Adrenal gland (tissue), 12 donors: ENCODE data around the gene DCTPP1. TPM values are rescaled to one million over a fixed set of nuclear protein-coding genes. Genes with fewer than 3 reads are reported as not detected.
A peak's percentile ranks its signal among the peaks of the same experiment; 100 is the strongest.

ENCODE experiments used
- DNase-seq, 7 donors: peaks; one replicate each; pipeline ENCODE4 v3.0.0-alpha.2; 2019 to 2020
- H3K27ac ChIP-seq, 5 donors: fragments of 200-600 bp; sonication (generic) in 4 of 5; 1 replicate in 3 of 5; 2 replicates in 2 of 5; pipeline versions ENCODE4 v1.5.1 to v1.8.0; 2016 to 2020; ENCODE audit warnings: mild to moderate bottlenecking in 1 of 5
- H3K27me3 ChIP-seq: fragments of 200-600 bp; 2 replicates; pipeline ENCODE4 v1.8.0; 2021
- H3K36me3 ChIP-seq, 2 donors: fragments of 200-600 bp; replicated peaks in 1 of 2; 1 replicate in 1 of 2; 2 replicates in 1 of 2; pipeline versions ENCODE4 v1.5.1 to v1.8.0; 2018 to 2022
- H3K4me1 ChIP-seq, 2 donors: fragments of 200-600 bp; replicated peaks in 1 of 2; 1 replicate in 1 of 2; 2 replicates in 1 of 2; pipeline versions ENCODE4 v1.5.1 to v1.8.0; 2018 to 2021
- H3K4me3 ChIP-seq, 4 donors: fragments of 200-600 bp; sonication (generic) in 3 of 4; one replicate each; pipeline ENCODE4 v1.5.1; 2016 to 2018
- H3K9me3 ChIP-seq, 3 donors: fragments of 200-600 bp; sonication (generic) in 1 of 3; replicated peaks in 1 of 3; 1 replicate in 2 of 3; 2 replicates in 1 of 3; pipeline versions ENCODE4 v1.5.1 to v1.8.0; 2016 to 2021
- POLR2A ChIP-seq, 2 donors: fragments of 450-650 bp; IDR thresholded peaks; one replicate each; pipeline ENCODE4 v1.6.1; 2017; ENCODE audit warnings: antibody characterized with exemption in 2 of 2, mild to moderate bottlenecking in 2 of 2, moderate library complexity in 1 of 2
- WGBS, 4 donors: extraction: QIAGEN DNeasy Blood & Tissue Kit in 2 of 4; methylation state at CpG; one replicate each; pipeline versions ENCODE4 v1.1.5 to v1.1.7; 2013 to 2017; 5-methylcytosine and 5-hydroxymethylcytosine counted together
- intact Hi-C, 2 donors: fragments of 100-400 bp; cut with DNase I; formaldehyde crosslinking; loops; one replicate each; pipeline versions ENCODE4 v1.14.1 to v1.15.0; 2022 to 2023
- polyA plus RNA-seq, 3 donors: library from polyadenylated mRNA; stranded (reverse); fragments of 200-250 nt in 2 of 3; fragments of 350-450 nt in 1 of 3; fragmentation: Illumina TruSeq in 1 of 3; extraction: RNeasy Lipid Tissue Mini Kit (QIAGEN cat#74804) in 1 of 3; gene quantifications; one replicate each; pipeline ENCODE4 v1.2.3, GENCODE V29; 2013 to 2014
- total RNA-seq, 9 donors: library from RNA; depleted of rRNA in 4 of 9; stranded (reverse); fragments of >200 nt in 4 of 9; fragments of 120-200 nt in 1 of 9; fragmentation: NEBNext Ultra II Directional in 1 of 9; extraction: Animal tissue kit (Norgen Biotek cat#: 25700) in 1 of 9; gene quantifications; one replicate each; pipeline versions ENCODE4 v1.1.0 to v1.2.4, GENCODE V29; 2013 to 2023
- TF ChIP-seq, protein P1 (sequence below), 6 experiments: fragments of 450-650 bp in 4 of 6; fragments of 200-600 bp in 2 of 6; sonication (generic) in 1 of 6; IDR thresholded peaks; 1 replicate in 5 of 6; 2 replicates in 1 of 6; pipeline versions ENCODE4 v1.5.1 to v1.8.0; 2016 to 2021; ENCODE audit warnings: antibody characterized with exemption in 6 of 6, mild to moderate bottlenecking in 2 of 6, moderate library complexity in 1 of 6
- donor health status: healthy with polysubstance abuse.
- donor health status: Bipolar disorder and iron deficiency.
- donor health status: DM: yes; HTN: yes; CAD: no.
- donor health status: DM: no; HTN: no; CAD: no.
- donor health status: DM: no; HTN: no; CAD: no.
- donor health status: DM: yes; HTN: yes; CAD: no.

The DCTPP1 gene
- total and polyA plus RNA-seq, 12 donors: 11.7 to 33.9 (median 28.7) TPM

- no peak for TF ChIP-seq POLR2A (IDR thresholded peaks at IDR 0.05)
- TF ChIP-seq, protein P1, sequence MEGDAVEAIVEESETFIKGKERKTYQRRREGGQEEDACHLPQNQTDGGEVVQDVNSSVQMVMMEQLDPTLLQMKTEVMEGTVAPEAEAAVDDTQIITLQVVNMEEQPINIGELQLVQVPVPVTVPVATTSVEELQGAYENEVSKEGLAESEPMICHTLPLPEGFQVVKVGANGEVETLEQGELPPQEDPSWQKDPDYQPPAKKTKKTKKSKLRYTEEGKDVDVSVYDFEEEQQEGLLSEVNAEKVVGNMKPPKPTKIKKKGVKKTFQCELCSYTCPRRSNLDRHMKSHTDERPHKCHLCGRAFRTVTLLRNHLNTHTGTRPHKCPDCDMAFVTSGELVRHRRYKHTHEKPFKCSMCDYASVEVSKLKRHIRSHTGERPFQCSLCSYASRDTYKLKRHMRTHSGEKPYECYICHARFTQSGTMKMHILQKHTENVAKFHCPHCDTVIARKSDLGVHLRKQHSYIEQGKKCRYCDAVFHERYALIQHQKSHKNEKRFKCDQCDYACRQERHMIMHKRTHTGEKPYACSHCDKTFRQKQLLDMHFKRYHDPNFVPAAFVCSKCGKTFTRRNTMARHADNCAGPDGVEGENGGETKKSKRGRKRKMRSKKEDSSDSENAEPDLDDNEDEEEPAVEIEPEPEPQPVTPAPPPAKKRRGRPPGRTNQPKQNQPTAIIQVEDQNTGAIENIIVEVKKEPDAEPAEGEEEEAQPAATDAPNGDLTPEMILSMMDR (IDR thresholded peaks at IDR 0.05): no peak
- DNase-seq: no peak
- peaks cover 9 to 20% of the 10 kb centered on the region in 2 donors for H3K4me1 ChIP-seq
- no peak overlapping the region for H3K27ac ChIP-seq
- peaks cover 0 to 14% of the 10 kb centered on the region in 2 donors for H3K36me3 ChIP-seq
- no peaks in the 10 kb centered on the region for H3K27me3 ChIP-seq
- WGBS, 4 donors: 93 to 95% (median 93%) methylated on average over 4 of the region's 4 CpGs
- no peaks in the 10 kb centered on the region for H3K9me3 ChIP-seq
- intact Hi-C loops: no loop called here
- no peak overlapping the region for H3K4me3 ChIP-seq
Observed at GRCh38 chr16:30428055-30428454, 1.8 kb downstream of the DCTPP1 start.

DNA sequence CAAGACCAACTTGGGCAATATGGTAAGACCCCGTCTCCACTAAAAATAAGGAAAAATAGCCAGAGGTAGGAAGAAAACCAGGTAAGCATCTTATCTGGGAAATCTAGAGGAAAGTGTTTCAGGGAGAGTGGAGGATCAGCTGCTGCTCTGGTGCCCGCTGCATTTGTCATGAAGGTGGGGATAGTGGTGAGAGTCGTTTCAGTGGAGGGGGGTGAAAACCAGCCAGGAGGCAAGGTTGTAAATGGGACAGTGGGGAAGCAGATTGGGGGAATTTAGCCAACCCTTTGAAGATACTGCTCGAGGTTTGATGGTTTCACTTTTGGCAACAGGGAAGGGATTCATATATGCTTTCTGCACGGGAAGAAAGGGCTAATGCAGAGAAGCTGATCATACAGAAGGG lies 8.8 kb downstream of the DCTPP1 start:
- DNase-seq: no peak
- H3K9me3 ChIP-seq: no peaks in the 10 kb centered on the region
- no peaks in the 10 kb centered on the region for H3K27me3 ChIP-seq
- peaks cover 0 to 11% of the 10 kb centered on the region in 2 donors for H3K4me1 ChIP-seq
- H3K27ac ChIP-seq: no peak overlapping the region
- 80 to 86% (median 81%) methylated on average over 5 of the region's 5 CpGs for WGBS, 4 donors
- peaks cover 0 to 18% of the 10 kb centered on the region in 2 donors for H3K36me3 ChIP-seq
- H3K4me3 ChIP-seq: no peak overlapping the region
- intact Hi-C loops: no loop called here
- TF ChIP-seq, protein P1 (IDR thresholded peaks at IDR 0.05): no peak
- TF ChIP-seq POLR2A (IDR thresholded peaks at IDR 0.05): no peak

DNA sequence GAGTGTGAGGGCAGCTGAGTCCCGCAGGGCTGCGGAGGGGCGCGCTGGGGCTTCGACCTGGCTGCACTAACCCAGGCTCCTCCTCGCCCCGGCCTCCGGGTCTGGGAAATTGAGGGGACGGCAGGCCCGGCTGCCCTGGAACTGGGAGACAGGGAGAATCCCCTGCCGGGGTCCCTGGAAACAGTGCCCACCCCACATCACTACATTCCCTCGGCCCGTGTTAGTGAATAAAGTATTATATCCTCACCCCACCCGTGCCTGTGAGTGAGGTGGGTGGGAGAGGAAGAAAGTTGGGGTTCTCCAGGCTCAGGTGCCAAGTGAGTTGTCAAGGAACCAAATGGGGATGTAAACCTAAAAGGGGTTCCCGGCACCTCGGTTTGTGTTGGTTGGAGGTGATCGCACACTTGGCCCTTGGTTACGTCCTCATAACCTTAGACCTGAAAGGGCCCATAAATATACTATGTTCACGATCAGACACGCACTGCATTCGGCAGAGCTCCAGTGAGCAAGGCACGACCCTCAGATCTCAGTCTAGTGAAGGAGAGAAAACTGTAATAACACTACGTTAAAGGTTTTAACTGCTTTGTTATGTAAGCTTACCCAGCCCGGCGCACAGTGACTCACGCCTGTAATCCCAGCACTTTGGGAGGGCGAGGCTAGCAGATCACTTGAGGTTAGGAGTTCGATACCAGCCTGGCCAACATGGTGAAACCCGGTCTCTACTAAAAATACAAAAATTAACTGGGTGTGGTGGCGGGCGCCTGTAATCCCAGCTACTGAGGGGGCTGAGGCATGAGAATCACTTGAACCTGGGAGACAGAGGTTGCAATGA lies 11.3 kb downstream of the DCTPP1 start:
- no peak for DNase-seq
- H3K9me3 ChIP-seq: no peaks in the 10 kb centered on the region
- H3K27me3 ChIP-seq: no peaks in the 10 kb centered on the region
- intact Hi-C loops: no loop called here
- H3K27ac ChIP-seq: peak overlapping the region; percentile 21 to 95 (median 75)
- 58 to 83% (median 66%) methylated on average over 12 to 31 of the region's 31 CpGs for WGBS, 4 donors
- TF ChIP-seq, protein P1 (IDR thresholded peaks at IDR 0.05): no peak
- TF ChIP-seq POLR2A (IDR thresholded peaks at IDR 0.05): no peak
- peaks cover 7 to 18% of the 10 kb centered on the region in 2 donors for H3K4me1 ChIP-seq
- H3K36me3 ChIP-seq: peaks cover 0 to 9% of the 10 kb centered on the region in 2 donors
- peak overlapping the region in 2 of 4 donors; percentile 30 to 84 for H3K4me3 ChIP-seq

DNA sequence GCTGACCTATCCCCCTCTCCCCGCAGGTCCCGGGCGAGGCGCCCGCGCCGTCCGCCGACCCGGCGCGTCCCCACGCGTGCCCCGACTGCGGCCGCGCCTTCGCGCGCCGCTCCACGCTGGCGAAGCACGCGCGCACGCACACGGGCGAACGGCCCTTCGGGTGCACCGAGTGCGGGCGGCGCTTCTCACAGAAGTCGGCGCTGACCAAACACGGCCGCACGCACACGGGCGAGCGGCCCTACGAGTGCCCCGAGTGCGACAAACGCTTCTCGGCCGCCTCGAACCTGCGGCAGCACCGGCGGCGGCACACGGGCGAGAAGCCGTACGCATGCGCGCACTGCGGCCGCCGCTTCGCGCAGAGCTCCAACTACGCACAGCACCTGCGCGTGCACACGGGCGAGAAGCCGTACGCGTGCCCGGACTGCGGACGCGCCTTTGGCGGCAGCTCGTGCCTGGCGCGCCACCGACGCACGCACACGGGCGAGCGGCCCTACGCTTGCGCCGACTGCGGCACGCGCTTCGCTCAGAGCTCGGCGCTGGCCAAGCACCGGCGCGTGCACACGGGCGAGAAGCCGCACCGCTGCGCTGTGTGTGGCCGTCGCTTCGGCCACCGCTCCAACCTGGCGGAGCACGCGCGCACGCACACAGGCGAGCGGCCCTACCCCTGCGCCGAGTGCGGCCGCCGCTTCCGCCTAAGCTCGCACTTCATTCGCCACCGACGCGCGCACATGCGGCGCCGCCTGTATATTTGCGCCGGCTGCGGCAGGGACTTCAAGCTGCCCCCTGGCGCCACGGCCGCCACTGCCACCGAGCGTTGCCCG lies 12.1 kb downstream of the DCTPP1 start:
- DNase-seq: peak; percentile 83 to 90 (median 84)
- TF ChIP-seq, protein P1 (IDR thresholded peaks at IDR 0.05): peak in 5 of 6 experiments; percentile 17 to 31 (median 28)
- TF ChIP-seq POLR2A (IDR thresholded peaks at IDR 0.05): peak; percentile 56 to 82
- 0 to 1% (median 1%) methylated on average over 18 to 140 of the region's 140 CpGs for WGBS, 4 donors
- Histone ChIP-seq H3K9me3 (no peaks in the 10 kb centered on the region), H3K27ac (peak overlapping the region; percentile 21 to 95 (median 75)), H3K36me3 (peaks cover 0 to 3% of the 10 kb centered on the region in 2 donors), H3K4me3 (peak overlapping the region; percentile 12 to 84 (median 39)), H3K4me1 (peaks cover 15 to 18% of the 10 kb centered on the region in 2 donors), H3K27me3 (no peaks in the 10 kb centered on the region)
- intact Hi-C loops: no loop called here
